HepG2 (cell line): ENCODE measurements around the gene ASB16. TPM values are rescaled to one million over a fixed set of nuclear protein-coding genes. Genes with fewer than 3 reads are reported as not detected.

Experiments used
- AGO2 ChIP-seq: fragments of 200-400 bp; formaldehyde crosslinking; optimal IDR thresholded peaks from 2 replicates; pipeline ENCODE3; 2017; ENCODE audit warnings: mild to moderate bottlenecking, low read depth, low read length, moderate library complexity
- CSRNP1 ChIP-seq: sonication (generic); formaldehyde crosslinking; IDR thresholded peaks from 2 replicates; pipeline ENCODE4 v1.8.1; 2023; ENCODE audit warnings: mild to moderate bottlenecking, missing genetic modification reagents
- GFI1 ChIP-seq: sonication (generic); formaldehyde crosslinking; IDR thresholded peaks from 2 replicates; pipeline ENCODE4 v1.5.0; 2020; ENCODE audit warnings: missing genetic modification reagents, mild to moderate bottlenecking, borderline replicate concordance
- MYC ChIP-seq: sonication (generic); formaldehyde crosslinking; IDR thresholded peaks from 2 replicates; pipeline ENCODE4 v1.9.0; 2021; ENCODE audit warnings: missing genetic modification reagents, borderline replicate concordance
- PAWR ChIP-seq: sonication (generic); formaldehyde crosslinking; IDR thresholded peaks from 2 replicates; pipeline ENCODE4 v1.4.0; 2020; ENCODE audit warnings: missing genetic modification reagents, mild to moderate bottlenecking, borderline replicate concordance
- RFXAP ChIP-seq: sonication (generic); formaldehyde crosslinking; IDR thresholded peaks from 2 replicates; pipeline ENCODE4 v1.4.0; 2020; ENCODE audit warnings: missing genetic modification reagents, borderline replicate concordance
- SKIL ChIP-seq: sonication (generic); formaldehyde crosslinking; IDR thresholded peaks from 2 replicates; pipeline ENCODE4 v1.8.0; 2022; ENCODE audit warnings: missing genetic modification reagents, mild to moderate bottlenecking, moderate library complexity, borderline replicate concordance
- SMYD3 ChIP-seq: sonication (generic); formaldehyde crosslinking; IDR thresholded peaks from 2 replicates; pipeline ENCODE4 v1.8.1; 2023; ENCODE audit warnings: mild to moderate bottlenecking, missing genetic modification reagents
- TBX3 ChIP-seq: fragments of 450-650 bp; IDR thresholded peaks from 2 replicates; pipeline ENCODE4 v1.6.1; 2017; ENCODE audit warnings: antibody characterized with exemption, mild to moderate bottlenecking, inconsistent platforms, borderline replicate concordance
- XRCC5 ChIP-seq: fragments of 200-400 bp; formaldehyde crosslinking; optimal IDR thresholded peaks from 2 replicates; pipeline ENCODE3; 2017; ENCODE audit warnings: mild to moderate bottlenecking, low read length
- ZNF121 ChIP-seq: sonication (generic); formaldehyde crosslinking; IDR thresholded peaks from 2 replicates; pipeline ENCODE4 v1.5.0; 2020; ENCODE audit warnings: mild to moderate bottlenecking, missing genetic modification reagents
- ZNF512 ChIP-seq: sonication (generic); formaldehyde crosslinking; IDR thresholded peaks from 2 replicates; pipeline ENCODE4 v1.4.0; 2020; ENCODE audit warnings: mild to moderate bottlenecking, missing genetic modification reagents
- ZNF678 ChIP-seq: sonication (generic); formaldehyde crosslinking; IDR thresholded peaks from 2 replicates; pipeline ENCODE4 v1.4.0; 2020; ENCODE audit warnings: mild to moderate bottlenecking, missing genetic modification reagents
- ZNF724P ChIP-seq: sonication (generic); formaldehyde crosslinking; IDR thresholded peaks from 2 replicates; pipeline ENCODE4 v1.8.0; 2022; ENCODE audit warnings: missing genetic modification reagents, borderline replicate concordance
- ZNF883 ChIP-seq: sonication (generic); formaldehyde crosslinking; IDR thresholded peaks from 2 replicates; pipeline ENCODE4 v1.5.1; 2020; ENCODE audit warnings: mild to moderate bottlenecking, missing genetic modification reagents; ENCODE audit errors: not compliant biosample characterization
- polyA plus RNA-seq, 8 experiments: library from polyadenylated mRNA; depleted of rRNA in 3 of 8; stranded (reverse) in 7 of 8; unstranded in 1 of 8; fragments of >200 nt; fragmentation: Illumina TruSeq in 4 of 8; extraction: Trizol in 4 of 8; gene quantifications; 2 replicates each; pipeline versions ENCODE4 v1.2.1 to v1.2.3, GENCODE V29; 2011 to 2016; ENCODE audit warnings: low read depth in 4 of 8, missing spikeins in 1 of 8, mixed read lengths in 1 of 8; ENCODE audit not compliant: insufficient read depth in 1 of 8
- total RNA-seq, 5 experiments: library from RNA; depleted of rRNA; stranded (reverse); fragments of >200 nt; fragmentation: Illumina TruSeq; extraction: Trizol; gene quantifications; 2 replicates each; pipeline ENCODE4 v1.2.3, GENCODE V29; 2016; ENCODE audit warnings: low read depth in 1 of 5
- TF ChIP-seq, protein P1 (sequence below): IDR thresholded peaks from 2 replicates; pipeline ENCODE4 v1.6.1; 2016; ENCODE audit warnings: low read depth, control low read depth
- TF ChIP-seq, protein P2 (sequence below): IDR thresholded peaks from 2 replicates; pipeline ENCODE4 v1.6.1; 2016; ENCODE audit warnings: low read depth, missing genetic modification reagents, missing compliant biosample characterization

The ASB16 gene
- total and polyA plus RNA-seq, 2 of the 13 experiments (the other 11 are each of a cell fraction or from before 2014, with no cell fraction given): 0.07 TPM; not detected in 1

DNA sequence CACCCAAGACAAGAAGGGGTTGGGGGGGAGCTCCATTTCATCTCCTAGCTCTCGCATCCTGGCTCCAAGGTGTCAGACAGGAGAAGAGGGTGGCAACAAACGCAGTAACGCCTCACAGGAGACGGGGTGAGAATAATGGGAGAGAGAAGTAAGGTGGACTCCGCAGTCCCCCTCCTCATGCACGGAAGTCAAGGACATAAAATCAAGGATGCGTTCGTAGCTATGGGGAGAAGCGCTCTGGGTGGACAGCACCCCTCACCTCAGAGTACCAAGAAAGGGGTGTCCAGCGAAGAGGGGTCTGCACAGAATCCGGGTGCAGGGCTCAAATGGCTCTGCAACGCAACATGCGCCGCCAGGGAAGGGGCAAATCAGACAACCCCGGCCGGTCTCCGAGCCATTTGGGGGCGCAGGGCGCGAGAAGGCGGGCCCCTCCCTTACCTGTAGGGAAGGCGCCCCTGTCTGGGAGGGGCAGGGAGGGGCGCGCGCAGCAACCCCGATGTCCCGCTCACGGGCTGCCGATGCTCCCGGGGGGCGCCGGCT, 47.6 kb upstream of the ASB16 start (continued):
- TF ChIP-seq CSRNP1 (CRISPR knock-in tag) (no peak), ZNF724P (CRISPR knock-in tag) (no peak), ZNF121 (no peak), MYC (0 out of 2 replicates have a peak, but pooled peaks have one; percentile 33), XRCC5 (peak; percentile 26), SMYD3 (CRISPR knock-in tag) (no peak), ZNF678 (CRISPR knock-in tag) (no peak), RFXAP (CRISPR knock-in tag) (no peak), TBX3 (no peak), ZNF512 (CRISPR knock-in tag) (no peak; the same call in 1 of the 2 replicates), ZNF883 (CRISPR knock-in tag) (peak; percentile 46), SKIL (CRISPR knock-in tag) (no peak), GFI1 (CRISPR knock-in tag) (0 out of 2 replicates have a peak, but pooled peaks have one; percentile 49), AGO2 (peak; percentile 18), PAWR (no peak)
- TF ChIP-seq, protein P1, sequence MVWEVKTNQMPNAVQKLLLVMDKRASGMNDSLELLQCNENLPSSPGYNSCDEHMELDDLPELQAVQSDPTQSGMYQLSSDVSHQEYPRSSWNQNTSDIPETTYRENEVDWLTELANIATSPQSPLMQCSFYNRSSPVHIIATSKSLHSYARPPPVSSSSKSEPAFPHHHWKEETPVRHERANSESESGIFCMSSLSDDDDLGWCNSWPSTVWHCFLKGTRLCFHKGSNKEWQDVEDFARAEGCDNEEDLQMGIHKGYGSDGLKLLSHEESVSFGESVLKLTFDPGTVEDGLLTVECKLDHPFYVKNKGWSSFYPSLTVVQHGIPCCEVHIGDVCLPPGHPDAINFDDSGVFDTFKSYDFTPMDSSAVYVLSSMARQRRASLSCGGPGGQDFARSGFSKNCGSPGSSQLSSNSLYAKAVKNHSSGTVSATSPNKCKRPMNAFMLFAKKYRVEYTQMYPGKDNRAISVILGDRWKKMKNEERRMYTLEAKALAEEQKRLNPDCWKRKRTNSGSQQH (CRISPR knock-in tag): no peak
- TF ChIP-seq, protein P2, sequence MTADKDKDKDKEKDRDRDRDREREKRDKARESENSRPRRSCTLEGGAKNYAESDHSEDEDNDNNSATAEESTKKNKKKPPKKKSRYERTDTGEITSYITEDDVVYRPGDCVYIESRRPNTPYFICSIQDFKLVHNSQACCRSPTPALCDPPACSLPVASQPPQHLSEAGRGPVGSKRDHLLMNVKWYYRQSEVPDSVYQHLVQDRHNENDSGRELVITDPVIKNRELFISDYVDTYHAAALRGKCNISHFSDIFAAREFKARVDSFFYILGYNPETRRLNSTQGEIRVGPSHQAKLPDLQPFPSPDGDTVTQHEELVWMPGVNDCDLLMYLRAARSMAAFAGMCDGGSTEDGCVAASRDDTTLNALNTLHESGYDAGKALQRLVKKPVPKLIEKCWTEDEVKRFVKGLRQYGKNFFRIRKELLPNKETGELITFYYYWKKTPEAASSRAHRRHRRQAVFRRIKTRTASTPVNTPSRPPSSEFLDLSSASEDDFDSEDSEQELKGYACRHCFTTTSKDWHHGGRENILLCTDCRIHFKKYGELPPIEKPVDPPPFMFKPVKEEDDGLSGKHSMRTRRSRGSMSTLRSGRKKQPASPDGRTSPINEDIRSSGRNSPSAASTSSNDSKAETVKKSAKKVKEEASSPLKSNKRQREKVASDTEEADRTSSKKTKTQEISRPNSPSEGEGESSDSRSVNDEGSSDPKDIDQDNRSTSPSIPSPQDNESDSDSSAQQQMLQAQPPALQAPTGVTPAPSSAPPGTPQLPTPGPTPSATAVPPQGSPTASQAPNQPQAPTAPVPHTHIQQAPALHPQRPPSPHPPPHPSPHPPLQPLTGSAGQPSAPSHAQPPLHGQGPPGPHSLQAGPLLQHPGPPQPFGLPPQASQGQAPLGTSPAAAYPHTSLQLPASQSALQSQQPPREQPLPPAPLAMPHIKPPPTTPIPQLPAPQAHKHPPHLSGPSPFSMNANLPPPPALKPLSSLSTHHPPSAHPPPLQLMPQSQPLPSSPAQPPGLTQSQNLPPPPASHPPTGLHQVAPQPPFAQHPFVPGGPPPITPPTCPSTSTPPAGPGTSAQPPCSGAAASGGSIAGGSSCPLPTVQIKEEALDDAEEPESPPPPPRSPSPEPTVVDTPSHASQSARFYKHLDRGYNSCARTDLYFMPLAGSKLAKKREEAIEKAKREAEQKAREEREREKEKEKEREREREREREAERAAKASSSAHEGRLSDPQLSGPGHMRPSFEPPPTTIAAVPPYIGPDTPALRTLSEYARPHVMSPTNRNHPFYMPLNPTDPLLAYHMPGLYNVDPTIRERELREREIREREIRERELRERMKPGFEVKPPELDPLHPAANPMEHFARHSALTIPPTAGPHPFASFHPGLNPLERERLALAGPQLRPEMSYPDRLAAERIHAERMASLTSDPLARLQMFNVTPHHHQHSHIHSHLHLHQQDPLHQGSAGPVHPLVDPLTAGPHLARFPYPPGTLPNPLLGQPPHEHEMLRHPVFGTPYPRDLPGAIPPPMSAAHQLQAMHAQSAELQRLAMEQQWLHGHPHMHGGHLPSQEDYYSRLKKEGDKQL: no peak
